ENCODE data around the gene MNX1. TPM values are rescaled to one million over a fixed set of nuclear protein-coding genes. Genes with fewer than 3 reads are reported as not detected.
A peak's percentile ranks its signal among the peaks of the same experiment; 100 is the strongest.

The MNX1 gene
- total and polyA plus RNA-seq, 9 of the 15 experiments (the other 6 are each of a cell fraction or from before 2014, with no cell fraction given): 0.15 to 8.0 (median 1.4) TPM

GRCh38 chr7:157009778-157010587 lies 480 bp downstream of the MNX1 start (continued):
- TF ChIP-seq CGGBP1 (CRISPR knock-in tag; IDR thresholded peaks at IDR 0.05) (0 out of 2 replicates have a peak, but pooled peaks have one; percentile 7), ETS1 (conservative IDR thresholded peaks at IDR 0.05; ENCODE audit: control insufficient read depth, low read depth, low read length) (0 out of 2 replicates have a peak, but pooled peaks have one; percentile 5), FOXM1 (IDR thresholded peaks at IDR 0.05; ENCODE audit: low read depth) (no peak), FOXM1 (CRISPR knock-in tag; IDR thresholded peaks at IDR 0.05; ENCODE audit: low read depth) (0 out of 2 replicates have a peak, but pooled peaks have one; percentile 6), HDAC1 (IDR thresholded peaks at IDR 0.05) (peak in 1 of 2 experiments; percentile 34; a peak in 1 of 4 replicates), THAP7 (CRISPR knock-in tag; IDR thresholded peaks at IDR 0.05) (peak; percentile 12; the same call in 1 of the 2 replicates), CUX1 (CRISPR knock-in tag; IDR thresholded peaks at IDR 0.05) (0 out of 2 replicates have a peak, but pooled peaks have one; percentile 46), ZNF766 (CRISPR knock-in tag; conservative IDR thresholded peaks at IDR 0.05) (0 out of 2 replicates have a peak, but pooled peaks have one; percentile 44), KDM2B (CRISPR knock-in tag; IDR thresholded peaks at IDR 0.05) (peak; percentile 82), NUFIP1 (IDR thresholded peaks at IDR 0.05; ENCODE audit: partially characterized antibody) (no peak), HDAC2 (IDR thresholded peaks at IDR 0.05) (no peak)
